HG03039 (cell line): Measurements from ENCODE around the gene NAIF1.

ENCODE experiments used
- ATAC-seq: cut with Tn5 transposase; IDR thresholded peaks from one replicate; pipeline ENCODE4 v1.9.1; 2021; ENCODE audit warnings: mild to moderate bottlenecking, moderate library complexity; ENCODE audit not compliant: unreplicated experiment

Gene NAIF1

DNA sequence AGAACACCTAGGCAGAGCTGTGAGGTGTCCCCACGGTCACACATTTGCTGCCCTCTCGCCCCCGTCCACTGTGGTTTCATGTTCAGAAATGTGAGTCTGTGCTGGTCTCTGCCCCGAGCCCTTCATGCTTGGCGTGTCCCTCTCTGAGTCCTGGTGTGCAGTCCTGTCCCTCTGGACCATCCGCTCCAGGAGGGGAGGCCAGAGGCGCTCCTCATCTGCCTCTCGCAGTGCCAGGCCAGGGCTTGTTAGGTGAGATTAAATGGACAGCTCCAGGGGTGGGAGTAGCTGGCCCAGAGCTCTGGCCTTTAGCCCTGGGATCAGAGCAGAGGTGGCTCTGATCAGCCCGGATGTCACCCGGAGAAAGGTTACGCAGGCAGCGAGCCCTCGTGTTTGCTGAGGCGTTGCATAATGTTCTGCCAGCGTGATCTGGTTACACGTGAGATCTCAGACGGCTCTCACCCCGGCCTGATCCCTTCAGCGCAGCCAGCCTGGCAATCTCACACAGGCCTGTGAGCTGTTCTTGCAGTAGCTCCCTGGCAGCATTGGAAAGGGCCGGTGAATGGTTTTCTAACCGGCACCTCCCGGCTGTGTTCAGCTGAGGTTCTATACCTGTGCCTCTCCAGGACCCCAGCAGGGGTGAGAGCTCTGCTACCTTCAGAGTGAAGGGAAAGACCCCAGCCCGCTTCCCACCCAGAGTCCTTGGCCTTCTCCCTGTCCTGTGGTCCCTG lies 35.9 kb upstream of the NAIF1 start:
- no peak for ATAC-seq

DNA sequence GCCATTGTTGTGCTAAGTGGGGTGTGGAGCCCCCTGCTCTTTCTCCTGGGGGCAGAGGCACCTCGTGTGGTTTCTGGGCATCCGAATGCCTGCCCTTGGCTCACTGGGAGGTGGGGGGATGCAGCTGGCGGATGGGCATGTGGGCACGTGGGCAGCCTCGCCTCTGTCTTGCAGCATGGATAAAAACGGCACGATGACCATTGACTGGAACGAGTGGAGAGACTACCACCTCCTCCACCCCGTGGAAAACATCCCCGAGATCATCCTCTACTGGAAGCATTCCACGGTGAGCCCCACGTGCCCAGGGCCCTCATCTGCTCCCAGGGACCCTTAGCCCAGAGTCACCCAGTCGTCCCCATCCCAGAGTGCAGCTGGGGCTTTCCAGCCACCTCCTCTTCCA lies 35.1 kb upstream of the NAIF1 start:
- ATAC-seq: no peak

DNA sequence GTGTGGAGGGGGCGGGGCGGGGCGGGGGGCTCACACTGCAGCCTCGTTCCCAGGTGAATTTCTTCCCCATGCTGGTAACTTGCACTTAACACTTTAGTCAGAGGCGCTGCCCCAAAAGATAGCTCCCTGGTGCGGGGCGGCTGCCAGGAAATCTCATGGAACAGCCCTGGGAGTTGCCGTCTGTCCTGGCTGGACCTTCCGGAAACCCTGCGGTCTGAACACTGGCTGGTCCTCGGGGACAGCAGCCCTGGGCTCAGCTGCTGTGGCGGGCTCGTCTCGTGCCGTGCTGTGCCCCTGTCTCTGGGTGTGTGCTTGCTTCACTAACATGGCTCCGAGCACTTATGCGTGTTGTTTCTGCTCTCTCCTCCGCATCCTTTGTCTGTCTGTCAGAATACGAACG lies 34.6 kb upstream of the NAIF1 start:
- ATAC-seq: no peak

DNA sequence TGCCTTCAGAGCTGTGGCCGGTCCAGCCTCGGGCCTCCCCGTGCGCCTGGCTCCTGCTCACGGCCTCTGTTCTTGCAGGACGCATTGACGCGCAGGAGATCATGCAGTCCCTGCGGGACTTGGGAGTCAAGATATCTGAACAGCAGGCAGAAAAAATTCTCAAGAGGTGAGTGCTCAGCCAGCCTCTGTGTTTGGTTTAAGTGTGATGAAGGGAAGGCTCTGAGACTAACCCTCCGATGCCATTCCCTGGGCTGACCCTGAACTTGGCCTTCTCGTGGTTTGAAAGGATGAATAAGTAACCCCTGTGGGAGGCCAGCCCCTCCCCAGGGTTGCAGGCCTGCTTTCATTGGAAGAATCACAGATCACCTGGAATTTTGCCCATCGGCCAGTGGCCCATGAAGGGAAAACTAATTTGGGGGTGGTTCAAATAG lies 34.1 kb upstream of the NAIF1 start:
- no peak for ATAC-seq

DNA sequence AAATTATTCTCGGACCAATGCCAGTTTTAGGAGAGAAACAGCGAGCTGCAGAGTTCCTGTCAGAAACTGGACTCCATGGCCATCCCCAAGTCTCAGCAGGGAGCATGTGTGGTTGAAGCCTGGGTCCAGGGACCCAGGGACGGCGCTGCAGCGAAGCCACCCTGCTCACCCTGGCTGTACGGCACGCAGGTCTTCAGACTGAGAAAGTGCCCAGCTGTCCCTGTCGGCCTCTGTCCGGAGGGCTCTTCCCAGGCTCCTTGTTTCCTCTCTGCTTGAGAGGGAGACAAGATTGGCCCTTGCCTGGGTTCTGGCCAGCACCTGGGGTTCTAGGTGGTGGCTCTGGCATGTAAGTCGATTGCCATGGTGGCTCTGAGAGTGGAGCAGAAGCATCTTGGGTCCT lies 33.5 kb upstream of the NAIF1 start:
- no peak for ATAC-seq

DNA sequence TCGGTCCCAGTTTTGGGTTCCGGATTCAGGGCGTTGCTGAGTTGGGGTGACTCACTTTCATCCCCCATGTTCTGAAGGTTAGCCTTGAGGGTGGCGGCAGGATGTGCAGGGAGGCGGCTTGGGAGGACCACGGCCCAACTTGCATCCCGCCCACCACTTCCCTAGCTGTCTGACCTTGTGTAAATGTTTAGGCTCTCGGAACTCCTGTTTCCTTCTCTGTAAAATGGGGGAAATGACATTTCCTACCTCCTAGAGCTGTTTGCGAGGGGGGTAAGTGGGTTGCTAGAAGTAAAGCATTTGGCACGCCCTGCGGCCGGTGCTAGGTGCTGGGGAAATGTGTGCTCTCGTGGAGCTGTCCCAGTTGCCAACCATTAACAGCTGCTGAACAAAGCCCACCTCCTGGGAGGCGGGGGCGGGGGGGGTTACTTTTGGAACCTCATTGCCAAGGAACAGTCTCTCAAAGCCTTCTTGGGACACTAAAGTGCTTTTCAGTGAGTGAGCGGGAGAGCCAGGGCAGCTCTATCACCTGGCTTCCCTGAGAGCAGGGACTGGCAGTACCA lies 32.9 kb upstream of the NAIF1 start:
- no peak for ATAC-seq

DNA sequence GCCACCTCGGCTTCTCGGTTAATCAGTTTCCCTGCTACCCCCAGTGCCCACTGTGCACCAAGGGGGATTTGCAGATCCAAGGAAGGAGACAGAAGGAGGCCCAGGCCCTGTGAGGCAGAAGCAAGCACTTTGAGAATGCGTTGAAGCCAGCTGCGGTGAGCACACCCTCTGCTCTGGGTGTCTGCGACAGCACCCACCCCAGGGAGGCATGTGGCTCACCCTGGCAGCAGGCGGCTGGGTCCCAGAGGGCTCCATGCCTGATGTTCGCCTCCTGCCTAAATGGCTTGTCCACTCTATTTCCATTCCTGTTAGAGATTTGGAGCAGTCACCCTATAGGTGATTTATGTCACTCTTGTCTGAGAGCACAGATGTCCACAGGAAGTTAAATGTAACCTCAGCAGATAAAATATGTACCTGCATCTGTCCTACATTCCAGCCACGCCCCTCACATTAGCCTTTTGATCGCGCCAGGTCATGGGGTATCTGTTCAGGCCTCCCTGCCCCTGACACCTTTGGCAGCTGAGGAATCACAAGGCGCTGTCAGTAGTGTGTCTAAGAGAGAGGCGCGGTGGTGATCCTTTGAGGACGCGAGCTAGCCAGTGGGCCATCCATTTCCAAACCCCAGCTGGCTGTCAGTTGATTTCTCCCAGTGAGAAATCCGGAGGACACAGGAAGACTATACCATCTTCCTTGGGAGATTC lies 32.3 kb upstream of the NAIF1 start:
- ATAC-seq: no peak

DNA sequence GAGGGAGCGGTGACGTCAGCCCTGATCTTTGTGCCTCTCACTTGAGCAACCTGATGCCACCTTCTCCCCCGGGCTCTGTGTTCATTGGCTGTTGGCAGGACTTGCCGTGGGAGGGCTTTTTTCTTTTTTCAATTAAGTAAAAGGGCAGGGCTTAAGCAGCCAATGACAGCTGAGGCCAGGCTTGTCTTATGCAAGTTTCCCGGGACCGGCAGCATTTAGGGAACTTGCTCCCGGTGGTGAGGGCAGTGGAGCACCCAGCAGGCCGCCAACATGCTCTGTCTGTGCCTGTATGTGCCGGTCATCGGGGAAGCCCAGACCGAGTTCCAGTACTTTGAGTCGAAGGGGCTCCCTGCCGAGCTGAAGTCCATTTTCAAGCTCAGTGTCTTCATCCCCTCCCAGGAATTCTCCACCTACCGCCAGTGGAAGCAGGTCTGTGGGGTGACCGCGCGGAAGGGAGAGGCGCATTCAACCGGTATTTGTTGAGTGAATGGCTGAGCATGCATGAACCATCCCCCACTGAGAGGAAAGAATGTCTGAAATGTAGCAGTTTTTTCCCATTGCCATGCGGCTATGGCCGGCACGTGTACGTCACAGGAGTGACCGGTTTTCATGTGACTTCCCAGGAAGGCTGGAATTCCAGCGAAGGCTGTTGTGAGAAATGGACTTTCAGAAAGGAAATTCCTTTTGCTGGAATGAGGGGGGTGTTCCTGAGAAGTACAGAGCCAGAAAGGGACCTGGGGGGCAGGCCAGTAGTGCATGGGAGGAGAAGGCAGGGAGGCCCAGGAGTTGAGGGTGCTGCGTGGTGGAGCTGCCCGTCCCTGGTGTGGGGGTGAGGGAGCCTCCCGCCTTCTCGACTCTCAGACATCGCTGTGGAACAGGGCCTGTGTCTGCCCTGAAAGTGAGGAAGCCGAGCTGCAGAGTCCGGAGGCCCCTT lies 31.4 kb upstream of the NAIF1 start:
- ATAC-seq: no peak

DNA sequence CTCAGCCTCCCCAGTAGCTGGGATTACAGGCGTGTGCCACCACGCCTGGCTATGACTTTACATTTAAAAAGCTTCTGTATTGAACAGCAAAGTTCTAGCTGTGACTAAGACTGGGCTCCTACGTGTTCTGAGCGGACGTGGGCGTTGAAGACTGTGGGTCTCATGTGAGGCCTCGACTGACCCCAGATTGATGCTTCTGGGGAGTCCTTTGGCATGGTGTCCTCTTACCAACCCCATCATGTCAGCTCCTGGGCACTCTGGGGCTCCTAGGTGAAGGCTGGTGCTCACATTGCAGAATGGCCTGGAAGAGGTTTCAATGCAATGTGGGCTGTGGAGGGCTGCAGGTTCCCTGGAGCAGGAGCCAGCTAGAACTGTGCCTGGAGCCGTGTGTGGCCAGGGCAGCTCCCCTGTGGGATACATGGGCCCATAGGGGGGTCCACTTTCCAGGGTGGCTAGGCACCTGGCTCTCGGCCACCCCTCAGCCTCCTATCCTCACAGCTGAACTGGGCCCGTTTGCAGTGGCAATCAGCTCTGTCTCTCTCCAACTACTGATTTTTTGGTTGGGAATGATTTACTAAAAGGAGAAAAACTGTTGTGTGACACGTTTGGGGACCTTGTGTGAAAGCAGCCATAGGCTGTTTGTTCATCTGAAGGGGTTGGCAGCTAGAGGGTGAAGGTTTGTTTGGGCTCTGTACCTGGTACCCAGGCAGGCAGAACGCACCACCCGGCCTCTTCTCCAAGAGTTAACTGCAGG lies 30.6 kb upstream of the NAIF1 start:
- ATAC-seq: no peak

DNA sequence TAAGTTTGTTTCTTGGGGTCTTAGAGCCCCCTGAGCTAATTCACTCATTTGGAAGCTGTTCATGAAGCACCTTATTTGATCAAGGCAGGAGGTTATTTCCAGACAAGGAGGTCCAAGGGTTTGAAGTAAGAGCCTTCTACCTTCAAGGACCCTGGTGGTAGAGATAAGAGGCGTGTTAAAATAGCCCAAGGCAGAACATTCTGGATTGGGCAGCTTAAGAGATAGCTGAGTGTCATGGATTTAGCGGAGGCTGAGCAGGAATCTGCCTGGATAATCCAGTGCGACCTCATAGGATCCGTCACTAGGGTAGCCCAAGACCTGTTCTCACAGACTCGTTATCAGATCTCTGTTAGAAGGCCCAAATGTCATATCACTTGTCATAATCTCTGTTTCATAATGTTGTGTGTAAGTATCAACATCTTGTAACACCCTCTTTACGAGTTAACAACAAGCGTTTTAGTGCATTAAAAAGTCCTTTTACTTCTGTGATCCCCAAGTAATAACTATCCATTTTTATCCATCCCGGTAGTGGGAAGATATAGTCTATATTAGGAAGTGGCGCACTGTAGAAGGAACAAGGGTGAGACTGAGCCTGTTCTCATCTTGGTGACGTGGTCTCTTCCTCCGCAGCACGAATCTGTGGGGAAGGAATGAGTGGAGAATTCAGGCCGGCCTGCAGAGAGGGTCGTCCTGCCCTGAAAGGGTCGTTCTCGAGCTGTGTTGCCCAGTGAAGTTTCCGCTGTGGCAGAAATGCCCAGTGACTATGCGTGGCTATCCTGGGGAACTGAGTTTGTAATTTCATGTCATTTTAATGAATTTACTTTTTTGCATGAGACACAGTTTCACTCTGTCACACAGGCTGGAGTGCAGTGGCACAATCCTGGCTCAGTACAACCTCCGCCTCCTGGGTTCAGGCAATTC lies 29.8 kb upstream of the NAIF1 start:
- no peak for ATAC-seq

DNA sequence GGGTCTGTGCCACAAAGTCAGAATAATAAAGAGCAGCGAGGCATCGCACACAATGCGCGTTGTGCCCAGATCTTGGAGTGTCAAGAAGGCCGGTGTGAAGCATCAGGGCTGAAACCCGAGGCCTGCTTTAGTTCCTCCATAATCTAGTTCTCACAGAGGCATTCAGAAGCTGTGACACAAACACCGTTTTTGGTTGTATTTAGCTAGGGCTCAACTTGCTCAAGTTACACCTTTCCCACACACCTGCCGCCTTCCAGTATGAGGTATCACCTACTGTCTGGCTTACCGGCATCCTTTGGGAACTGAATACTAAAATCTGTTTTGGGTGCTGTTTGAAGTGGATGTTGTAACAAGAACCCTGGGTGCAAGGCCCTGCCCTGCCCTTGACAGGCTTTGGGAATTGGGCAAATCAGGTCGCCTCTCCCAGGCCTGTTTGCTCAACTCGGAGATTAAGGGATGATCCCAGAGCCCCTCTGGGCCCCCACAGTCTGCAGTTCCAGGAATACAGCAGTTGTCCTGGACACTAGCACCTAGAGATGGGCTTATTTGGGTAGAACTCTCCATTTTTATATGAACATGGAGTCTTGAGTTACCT lies 27.9 kb upstream of the NAIF1 start:
- no peak for ATAC-seq

DNA sequence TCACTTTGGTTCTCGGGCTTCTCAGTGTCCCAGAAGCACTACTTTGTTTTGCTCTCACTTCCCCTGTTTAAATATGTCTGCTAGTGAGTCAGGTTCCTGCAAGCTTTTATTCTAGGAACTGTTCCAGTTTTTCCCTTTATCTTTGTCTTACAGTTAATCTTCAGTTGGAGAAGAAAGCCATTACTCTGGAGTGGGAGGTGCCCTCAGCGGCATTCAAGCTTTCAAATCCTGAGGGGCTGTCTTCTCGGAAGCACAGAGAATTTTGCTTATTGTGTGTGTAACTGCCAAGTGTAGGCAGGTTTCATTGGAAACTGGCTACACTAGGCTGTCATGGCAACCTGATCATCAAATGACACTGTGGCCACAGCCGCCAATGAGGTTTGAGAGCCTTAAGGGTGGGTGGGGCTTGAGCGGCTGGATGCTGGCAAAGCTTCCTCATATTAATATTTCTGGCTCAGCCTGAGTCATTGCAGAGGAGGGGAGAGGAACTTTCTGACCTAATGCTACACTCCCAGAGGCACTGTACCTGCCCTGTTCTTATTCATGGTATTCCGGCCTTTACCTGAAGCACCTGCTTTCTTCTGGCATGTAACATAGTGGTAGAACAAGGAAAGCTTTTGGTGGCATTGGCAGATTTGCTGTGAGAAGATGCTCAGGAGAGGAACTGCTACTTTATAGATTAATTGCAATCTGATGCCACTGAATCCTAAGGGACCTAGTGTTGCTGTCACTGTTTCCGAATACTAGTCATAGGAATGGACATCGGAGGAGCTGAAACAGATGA lies 27.2 kb upstream of the NAIF1 start:
- peak; percentile 90 for ATAC-seq

DNA sequence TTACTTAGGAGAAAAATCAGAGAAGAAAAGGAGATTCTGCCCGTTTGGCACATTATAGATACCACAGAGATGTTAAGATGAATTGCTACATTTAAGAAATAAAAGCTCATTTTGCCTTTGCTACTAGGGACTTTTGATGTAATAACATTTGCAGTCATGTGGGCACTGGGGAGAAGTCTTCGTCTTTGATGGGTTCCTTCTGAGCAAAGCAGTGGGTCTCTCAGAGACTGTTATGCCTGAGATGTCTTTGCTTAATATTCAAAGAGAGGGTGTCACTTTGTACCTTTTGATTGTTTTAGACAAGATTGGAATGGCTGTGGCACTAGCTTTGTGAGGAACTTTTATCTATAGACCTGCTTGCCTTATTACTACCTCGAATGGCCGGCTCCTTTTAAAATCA lies 25.9 kb upstream of the NAIF1 start:
- ATAC-seq: no peak

DNA sequence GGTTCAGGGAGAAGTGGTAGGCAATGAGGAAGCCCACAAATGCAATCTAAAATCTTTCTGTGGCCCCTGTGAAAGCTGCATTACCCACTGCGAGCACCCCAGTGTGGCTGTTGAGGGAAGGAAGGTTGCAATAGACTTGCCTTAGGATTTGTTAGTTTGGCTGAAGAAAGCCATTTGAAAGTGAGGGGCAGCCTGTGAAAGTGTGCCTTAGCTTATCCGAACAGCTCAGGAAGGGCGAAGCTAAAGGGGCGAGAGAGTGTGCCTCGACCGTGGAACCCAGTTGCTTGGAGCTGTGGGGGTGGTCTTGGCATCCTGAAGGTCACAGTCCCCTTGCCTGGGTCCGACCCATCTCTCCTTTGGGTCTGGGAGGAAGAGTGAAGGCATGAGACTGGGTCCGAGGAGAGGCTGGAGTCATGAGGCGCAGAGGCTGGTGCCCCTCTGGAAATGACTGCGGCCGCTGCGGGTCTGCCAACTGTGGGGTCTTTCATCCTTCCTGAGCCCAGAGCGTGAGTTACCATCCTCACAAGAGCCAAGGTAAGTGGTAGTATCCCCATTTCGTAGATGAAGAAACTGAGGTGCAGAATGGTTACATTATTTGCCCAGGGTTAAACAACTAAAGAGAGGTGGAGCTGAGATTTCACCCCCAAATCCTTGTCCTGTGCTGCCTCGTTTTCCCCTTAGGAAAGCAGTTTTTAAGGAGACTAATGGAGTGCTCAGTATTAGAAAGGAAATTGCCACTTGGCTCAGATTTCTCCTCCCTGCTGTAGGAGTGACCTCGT lies 25.3 kb upstream of the NAIF1 start:
- no peak for ATAC-seq

DNA sequence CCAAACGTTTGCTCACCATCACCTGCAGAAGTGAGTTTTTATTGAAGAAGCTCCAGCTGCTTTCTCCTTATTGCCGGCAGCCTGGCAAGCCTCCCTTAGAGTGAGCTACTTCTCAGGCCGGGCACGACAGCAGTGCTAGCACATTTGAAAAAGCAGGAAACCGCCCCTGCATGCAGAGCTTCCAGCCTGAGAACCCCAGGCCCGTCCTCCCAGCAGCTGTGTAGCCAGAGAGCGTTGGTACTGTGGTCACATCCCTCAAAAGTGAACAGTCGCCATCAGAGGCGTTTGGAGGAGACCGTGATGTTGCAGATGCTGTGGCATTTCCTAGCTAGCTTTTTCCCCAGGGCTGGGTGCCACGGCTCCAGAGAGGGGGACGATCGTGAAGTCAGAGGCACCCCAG lies 24.5 kb upstream of the NAIF1 start:
- ATAC-seq: no peak

DNA sequence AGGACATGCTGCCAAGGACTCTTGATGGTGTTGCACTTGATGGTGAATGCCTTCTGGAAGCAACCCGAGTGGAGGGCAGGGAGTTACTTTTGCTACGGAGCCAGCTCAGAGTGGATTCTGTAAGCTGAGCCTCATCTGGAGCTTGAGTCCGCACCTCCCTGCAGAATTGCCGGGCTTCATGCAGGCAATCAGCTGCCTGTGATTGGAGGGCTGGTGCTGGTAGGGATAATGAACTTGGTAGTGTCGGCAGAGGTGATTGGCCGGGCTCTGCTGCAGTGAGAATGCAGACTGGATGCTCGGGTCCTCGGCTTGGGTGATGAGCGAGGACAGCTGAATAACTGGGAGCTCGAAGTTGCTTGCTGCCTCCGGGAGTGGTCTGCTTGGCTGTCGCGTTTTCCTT lies 24.0 kb upstream of the NAIF1 start:
- ATAC-seq: no peak

DNA sequence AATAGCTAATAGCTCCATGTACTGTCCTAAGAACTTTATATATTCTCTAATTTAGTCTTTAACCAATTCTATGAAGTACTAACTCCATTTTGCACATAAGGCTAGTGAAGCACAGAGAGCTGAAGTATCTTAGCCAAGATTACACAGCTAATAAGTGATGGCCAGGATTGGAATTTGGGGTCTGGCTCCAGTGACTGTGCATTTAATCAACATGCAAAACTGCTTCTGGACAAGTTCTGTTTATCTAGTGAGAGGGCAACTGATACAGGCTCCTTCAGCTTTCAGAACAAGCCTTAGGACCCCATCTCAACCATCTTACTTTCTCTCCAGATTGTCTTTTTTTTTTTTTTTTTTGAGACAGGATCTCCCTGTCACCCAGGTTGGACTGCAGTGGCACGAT lies 22.2 kb upstream of the NAIF1 start:
- ATAC-seq: no peak
